HG03196 (cell line): ENCODE data around the gene BTBD9.
A peak's percentile ranks its signal among the peaks of the same experiment; 100 is the strongest.
"Not testable (repeated sequence)": the region's sequence is repeated elsewhere in the genome, so short reads cannot be mapped to it uniquely, and the experiment has no call there.

Experiments used
- ATAC-seq: cut with Tn5 transposase; IDR thresholded peaks from one replicate; pipeline ENCODE4 v1.9.1; 2021; ENCODE audit not compliant: unreplicated experiment

BTBD9 gene

GRCh38 chr6:38650207-38650752 is 10.6 kb upstream of the BTBD9 start:
- no peak for ATAC-seq

GRCh38 chr6:38649744-38650143 is 10.0 kb upstream of the BTBD9 start:
- no peak for ATAC-seq

- no peak for ATAC-seq
These were observed 8.9 kb upstream of the BTBD9 start for GRCh38 chr6:38648629-38649028.

GRCh38 chr6:38646166-38646878 is 6.6 kb upstream of the BTBD9 start:
- no peak for ATAC-seq

- ATAC-seq = no peak
These were observed 5.2 kb upstream of the BTBD9 start for GRCh38 chr6:38644951-38645350.

- no peak for ATAC-seq
These were observed 634 bp upstream of the BTBD9 start for GRCh38 chr6:38640216-38640909.

- peak; percentile 33 for ATAC-seq
These were observed 710 bp downstream of the BTBD9 start for GRCh38 chr6:38638941-38639497.

GRCh38 chr6:38637756-38638155 is 2.0 kb downstream of the BTBD9 start:
- no peak for ATAC-seq

GRCh38 chr6:38636027-38636426 is 3.7 kb downstream of the BTBD9 start:
- no peak for ATAC-seq

GRCh38 chr6:38634518-38634917 is 5.2 kb downstream of the BTBD9 start:
- ATAC-seq = no peak

- no peak for ATAC-seq
These were observed 7.2 kb downstream of the BTBD9 start for GRCh38 chr6:38632490-38632889.

GRCh38 chr6:38631186-38631783 is 8.4 kb downstream of the BTBD9 start:
- no peak for ATAC-seq

- ATAC-seq = no peak
These were observed 14.5 kb downstream of the BTBD9 start for GRCh38 chr6:38625217-38625616.

GRCh38 chr6:38619342-38619741 is 20.4 kb downstream of the BTBD9 start:
- ATAC-seq = not testable (repeated sequence)

GRCh38 chr6:38618301-38618700 is 21.4 kb downstream of the BTBD9 start:
- not testable (repeated sequence) for ATAC-seq

GRCh38 chr6:38617856-38618255 is 21.9 kb downstream of the BTBD9 start:
- ATAC-seq = no peak

- ATAC-seq = no peak
These were observed 27.4 kb downstream of the BTBD9 start for GRCh38 chr6:38612143-38612965.

GRCh38 chr6:38610050-38610625 is 29.6 kb downstream of the BTBD9 start:
- no peak for ATAC-seq

GRCh38 chr6:38604700-38605099 is 35.0 kb downstream of the BTBD9 start:
- ATAC-seq = no peak

GRCh38 chr6:38603966-38604365 is 35.8 kb downstream of the BTBD9 start:
- ATAC-seq = no peak
